ENCODE results near the gene ZNHIT6. TPM values are rescaled to one million over a fixed set of nuclear protein-coding genes. Genes with fewer than 3 reads are reported as not detected.
"Not testable (repeated sequence)": the region's sequence is repeated elsewhere in the genome, so short reads cannot be mapped to it uniquely, and the experiment has no call there.

The ZNHIT6 gene
- total RNA-seq, 2 experiments from 2014 or later, result 14.5 to 24.5 TPM

DNA sequence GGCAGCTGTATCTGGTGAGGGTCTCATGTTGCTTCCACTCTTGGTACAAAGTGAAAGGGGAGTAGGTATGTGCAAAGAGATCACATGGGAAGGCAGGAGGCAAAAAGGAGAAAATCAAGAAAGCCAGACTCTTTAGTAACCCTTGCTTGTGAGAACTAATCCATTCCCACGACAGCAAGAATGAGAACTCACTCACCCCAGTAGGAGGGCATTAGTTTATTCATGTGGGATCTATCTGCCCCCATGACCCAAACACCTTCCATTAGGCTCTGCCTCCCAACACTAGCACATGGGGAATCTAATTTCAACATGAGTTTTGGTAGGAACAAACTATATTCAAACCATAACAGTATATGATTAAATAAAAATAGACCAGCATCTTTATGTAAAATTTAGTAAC, 57.6 kb downstream of the ZNHIT6 start:
- peaks cover 10% of the 10 kb centered on the region; the same call in 1 of the 2 replicates for H3K9me3 ChIP-seq (ENCODE audit: low read length)
- CTCF ChIA-PET (ENCODE audit: unreplicated experiment), result no interaction called here
- TF ChIP-seq, protein P1, sequence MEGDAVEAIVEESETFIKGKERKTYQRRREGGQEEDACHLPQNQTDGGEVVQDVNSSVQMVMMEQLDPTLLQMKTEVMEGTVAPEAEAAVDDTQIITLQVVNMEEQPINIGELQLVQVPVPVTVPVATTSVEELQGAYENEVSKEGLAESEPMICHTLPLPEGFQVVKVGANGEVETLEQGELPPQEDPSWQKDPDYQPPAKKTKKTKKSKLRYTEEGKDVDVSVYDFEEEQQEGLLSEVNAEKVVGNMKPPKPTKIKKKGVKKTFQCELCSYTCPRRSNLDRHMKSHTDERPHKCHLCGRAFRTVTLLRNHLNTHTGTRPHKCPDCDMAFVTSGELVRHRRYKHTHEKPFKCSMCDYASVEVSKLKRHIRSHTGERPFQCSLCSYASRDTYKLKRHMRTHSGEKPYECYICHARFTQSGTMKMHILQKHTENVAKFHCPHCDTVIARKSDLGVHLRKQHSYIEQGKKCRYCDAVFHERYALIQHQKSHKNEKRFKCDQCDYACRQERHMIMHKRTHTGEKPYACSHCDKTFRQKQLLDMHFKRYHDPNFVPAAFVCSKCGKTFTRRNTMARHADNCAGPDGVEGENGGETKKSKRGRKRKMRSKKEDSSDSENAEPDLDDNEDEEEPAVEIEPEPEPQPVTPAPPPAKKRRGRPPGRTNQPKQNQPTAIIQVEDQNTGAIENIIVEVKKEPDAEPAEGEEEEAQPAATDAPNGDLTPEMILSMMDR (conservative IDR thresholded peaks at IDR 0.05; ENCODE audit: low read length), result no peak
- TF ChIP-seq EZH2phosphoT487 (IDR thresholded peaks at IDR 0.05; ENCODE audit: borderline replicate concordance, low read depth, low read length), result no peak
- no peak overlapping the region for H3K4me3 ChIP-seq (ENCODE audit: low read depth, low read length, poor library complexity, severe bottlenecking)
- BruUV-seq (replicated peaks), result no TSS peak
- H3K36me3 ChIP-seq (ENCODE audit: insufficient read depth, low read length), result peaks cover 77% of the 10 kb centered on the region
- no peak for DNase-seq (ENCODE audit: low spot score)
- H4K20me1 ChIP-seq (ENCODE audit: insufficient read depth, low read length), result no peaks in the 10 kb centered on the region
- intact Hi-C loops (cut with micrococcal nuclease; ENCODE audit: unreplicated experiment), result no loop called here
- no peak overlapping the region for H3K4me2 ChIP-seq (ENCODE audit: low read length)
- no peaks in the 10 kb centered on the region for H3K9me2 ChIP-seq (ENCODE audit: insufficient read depth, low read length)
- H3K79me2 ChIP-seq (ENCODE audit: insufficient read depth, low read depth, low read length), result no peaks in the 10 kb centered on the region
- H3K4me1 ChIP-seq (ENCODE audit: insufficient read depth, low read length, poor library complexity, severe bottlenecking), result no peaks in the 10 kb centered on the region
- H3K27ac ChIP-seq (ENCODE audit: low read depth, low read length, poor library complexity, severe bottlenecking), result no peak overlapping the region
- POLR2A ChIA-PET, result interaction anchor here (0.9 kb wide), 1 partner anchor 45 kb away, joined by 3 read pairs; no protein-coding TSS in a partner anchor
- H2AFZ ChIP-seq (ENCODE audit: low read length), result no peak overlapping the region

DNA sequence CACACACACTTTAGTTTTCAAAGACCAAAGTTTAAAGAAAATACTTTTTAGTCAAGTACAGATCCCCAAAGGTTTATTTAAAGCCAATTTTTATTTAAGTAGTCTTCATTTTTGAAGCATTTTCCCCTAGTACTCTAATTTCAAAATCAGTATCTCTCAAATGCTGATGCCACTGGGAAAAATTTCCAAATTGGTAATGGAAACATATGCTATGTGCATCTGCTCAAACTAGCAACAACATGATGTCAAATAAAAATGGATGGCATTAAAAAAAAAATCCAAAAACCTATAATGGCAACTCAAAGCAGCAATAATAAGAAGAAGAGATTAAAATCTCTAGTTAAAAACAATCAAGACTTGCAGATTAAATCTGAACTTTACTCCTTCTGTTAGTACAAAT, 58.6 kb downstream of the ZNHIT6 start:
- H3K4me1 ChIP-seq (ENCODE audit: insufficient read depth, low read length, poor library complexity, severe bottlenecking), result no peaks in the 10 kb centered on the region
- ChIA-PET POLR2A (interaction anchor here (0.7 to 0.9 kb wide), 2 partner anchors 46 to 82 kb away, joined by 3 to 6 read pairs; no protein-coding TSS in a partner anchor), CTCF (ENCODE audit: unreplicated experiment) (no interaction called here)
- no peak for DNase-seq (ENCODE audit: low spot score)
- no peak overlapping the region for H3K27ac ChIP-seq (ENCODE audit: low read depth, low read length, poor library complexity, severe bottlenecking)
- intact Hi-C loops (cut with micrococcal nuclease; ENCODE audit: unreplicated experiment), result no loop called here
- no peaks in the 10 kb centered on the region for H4K20me1 ChIP-seq (ENCODE audit: insufficient read depth, low read length)
- peaks cover 10% of the 10 kb centered on the region; the same call in 1 of the 2 replicates for H3K9me3 ChIP-seq (ENCODE audit: low read length)
- no peak overlapping the region for H3K4me2 ChIP-seq (ENCODE audit: low read length)
- H3K9me2 ChIP-seq (ENCODE audit: insufficient read depth, low read length), result no peaks in the 10 kb centered on the region
- no TSS peak for BruUV-seq (replicated peaks)
- H3K79me2 ChIP-seq (ENCODE audit: insufficient read depth, low read depth, low read length), result no peaks in the 10 kb centered on the region
- H3K36me3 ChIP-seq (ENCODE audit: insufficient read depth, low read length), result peaks cover 66% of the 10 kb centered on the region
- no peak overlapping the region for H3K4me3 ChIP-seq (ENCODE audit: low read depth, low read length, poor library complexity, severe bottlenecking)
- TF ChIP-seq, protein P1 (conservative IDR thresholded peaks at IDR 0.05; ENCODE audit: low read length), result no peak
- TF ChIP-seq EZH2phosphoT487 (IDR thresholded peaks at IDR 0.05; ENCODE audit: borderline replicate concordance, low read depth, low read length), result no peak
- no peak overlapping the region for H2AFZ ChIP-seq (ENCODE audit: low read length)

DNA sequence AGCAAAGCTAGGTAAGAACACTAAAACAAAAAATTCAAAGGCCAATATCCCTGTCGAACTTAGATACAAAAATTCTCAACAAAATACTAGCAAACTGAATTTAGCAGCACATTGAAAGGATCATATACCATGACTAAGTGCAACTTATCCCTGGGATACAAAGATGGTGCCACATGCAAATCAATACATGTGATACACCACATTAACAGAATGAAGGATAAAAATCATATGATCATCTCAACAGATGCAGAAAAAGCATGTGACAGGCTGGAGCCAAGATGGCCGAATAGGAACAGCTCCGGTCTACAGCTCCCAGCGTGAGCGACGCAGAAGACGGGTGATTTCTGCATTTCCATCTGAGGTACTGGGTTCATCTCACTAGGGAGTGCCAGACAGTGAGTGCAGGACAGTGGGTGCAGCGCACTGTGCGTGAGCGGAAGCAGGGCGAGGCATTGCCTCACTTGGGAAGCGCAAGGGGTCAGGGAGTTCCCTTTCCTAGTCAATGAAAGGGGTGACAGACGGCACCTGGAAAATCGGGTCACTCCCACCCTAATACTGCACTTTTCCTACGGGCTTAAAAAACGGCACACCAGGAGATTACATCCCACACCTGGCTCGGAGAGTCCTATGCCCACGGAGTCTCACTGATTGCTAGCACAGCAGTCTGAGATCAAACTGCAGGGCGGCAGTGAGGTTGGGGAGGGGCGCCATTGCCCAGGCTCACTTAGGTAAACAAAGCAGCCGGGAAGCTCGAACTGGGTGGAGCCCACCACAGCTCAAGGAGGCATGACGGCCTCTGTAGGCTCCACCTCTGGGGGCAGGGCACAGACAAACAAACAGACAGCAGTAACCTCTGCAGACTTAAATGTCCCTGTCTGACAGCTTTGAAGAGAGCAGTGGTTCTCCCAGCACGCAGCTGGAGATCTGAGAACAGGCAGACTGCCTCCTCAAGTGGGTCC, 66.4 kb downstream of the ZNHIT6 start:
- BruUV-seq (replicated peaks); intact Hi-C loops (cut with micrococcal nuclease; ENCODE audit: unreplicated experiment); H3K4me2 ChIP-seq (ENCODE audit: low read length): not testable (repeated sequence)

DNA sequence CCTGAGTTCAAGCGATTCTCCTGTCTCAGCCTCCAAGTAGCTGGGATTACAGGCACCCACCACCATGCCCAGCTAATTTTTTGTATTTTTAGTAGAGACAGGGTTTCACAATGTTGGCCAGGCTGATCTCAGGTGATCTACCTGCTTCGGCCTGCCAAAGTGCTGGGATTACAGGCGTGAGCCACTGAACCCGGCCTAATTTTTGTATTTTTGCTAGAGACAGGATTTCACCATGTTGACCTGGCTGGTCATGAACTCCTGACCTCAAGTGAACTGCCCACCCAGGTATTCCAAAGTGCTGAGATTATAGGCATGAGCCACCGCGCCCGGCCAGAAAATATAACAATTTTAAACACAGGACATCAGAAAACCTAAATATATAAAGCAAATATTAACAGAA, 68.3 kb downstream of the ZNHIT6 start:
- Histone ChIP-seq H3K9me3 (ENCODE audit: low read length) (peaks cover 11% of the 10 kb centered on the region; the same call in 1 of the 2 replicates), H3K36me3 (ENCODE audit: insufficient read depth, low read length) (peaks cover 40% of the 10 kb centered on the region)
- H3K79me2 ChIP-seq (ENCODE audit: insufficient read depth, low read depth, low read length); H4K20me1 ChIP-seq (ENCODE audit: insufficient read depth, low read length); H3K4me1 ChIP-seq (ENCODE audit: insufficient read depth, low read length, poor library complexity, severe bottlenecking); DNase-seq (ENCODE audit: low spot score); CTCF ChIA-PET (ENCODE audit: unreplicated experiment); BruUV-seq (replicated peaks); H2AFZ ChIP-seq (ENCODE audit: low read length); intact Hi-C loops (cut with micrococcal nuclease; ENCODE audit: unreplicated experiment); H3K27ac ChIP-seq (ENCODE audit: low read depth, low read length, poor library complexity, severe bottlenecking); H3K9me2 ChIP-seq (ENCODE audit: insufficient read depth, low read length); H3K4me2 ChIP-seq (ENCODE audit: low read length); H3K4me3 ChIP-seq (ENCODE audit: low read depth, low read length, poor library complexity, severe bottlenecking): not testable (repeated sequence)
- POLR2A ChIA-PET, result interaction anchor here (0.6 to 0.8 kb wide), 2 partner anchors 10 to 1076 kb away, joined by 4 to 5 read pairs; no protein-coding TSS in a partner anchor

More for the DNA sequence above, 66.4 kb downstream of the ZNHIT6 start:
- Histone ChIP-seq H3K36me3 (ENCODE audit: insufficient read depth, low read length) (peaks cover 25% of the 10 kb centered on the region), H3K9me3 (ENCODE audit: low read length) (peaks cover 11% of the 10 kb centered on the region; the same call in 1 of the 2 replicates)
- H3K79me2 ChIP-seq (ENCODE audit: insufficient read depth, low read depth, low read length); POLR2A ChIA-PET; H3K9me2 ChIP-seq (ENCODE audit: insufficient read depth, low read length); DNase-seq (ENCODE audit: low spot score); H3K4me1 ChIP-seq (ENCODE audit: insufficient read depth, low read length, poor library complexity, severe bottlenecking); H3K4me3 ChIP-seq (ENCODE audit: low read depth, low read length, poor library complexity, severe bottlenecking); H3K27ac ChIP-seq (ENCODE audit: low read depth, low read length, poor library complexity, severe bottlenecking); H4K20me1 ChIP-seq (ENCODE audit: insufficient read depth, low read length); H2AFZ ChIP-seq (ENCODE audit: low read length); CTCF ChIA-PET (ENCODE audit: unreplicated experiment): not testable (repeated sequence)

All from OCI-LY7 (cell line).